RWPE2 (cell line): ENCODE data around the gene DOCK10.

Experiments
- ATAC-seq: fragments of 200-7000 bp; cut with Tn5 transposase; 3 replicates; pipeline ENCODE4 v1.9.1; 2021; ENCODE audit warnings: low read depth
- DNase-seq: peaks from one replicate; pipeline ENCODE4 v3.0.0-alpha.2; 2020; ENCODE audit warnings: low spot score
- H3K27ac ChIP-seq: fragments of 450-650 bp; 2 replicates; pipeline ENCODE4 v1.5.1; 2017; ENCODE audit warnings: mild to moderate bottlenecking; ENCODE audit not compliant: poor library complexity, severe bottlenecking
- H3K27me3 ChIP-seq: fragments of 250-450 bp; sonication (Bioruptor Pico); 2 replicates; pipeline ENCODE4 v1.5.1; 2021; ENCODE audit warnings: mild to moderate bottlenecking, moderate library complexity; ENCODE audit not compliant: insufficient read depth, poor library complexity, severe bottlenecking
- H3K36me3 ChIP-seq: fragments of 250-450 bp; sonication (Bioruptor Pico); 2 replicates; pipeline ENCODE4 v1.5.1; 2020; ENCODE audit warnings: low read depth, mild to moderate bottlenecking, moderate library complexity
- H3K4me1 ChIP-seq: fragments of 250-450 bp; sonication (Bioruptor Pico); 2 replicates; pipeline ENCODE4 v1.5.1; 2021; ENCODE audit warnings: mild to moderate bottlenecking, moderate library complexity; ENCODE audit not compliant: insufficient read depth, poor library complexity, severe bottlenecking
- H3K4me3 ChIP-seq: fragments of 250-450 bp; sonication (Bioruptor Pico); 2 replicates; pipeline ENCODE4 v1.5.1; 2021; ENCODE audit warnings: mild to moderate bottlenecking, moderate library complexity; ENCODE audit not compliant: severe bottlenecking
- H3K9me3 ChIP-seq: fragments of 250-450 bp; sonication (Bioruptor Pico); 2 replicates; pipeline ENCODE4 v1.5.1; 2021; ENCODE audit warnings: mild to moderate bottlenecking, moderate library complexity; ENCODE audit not compliant: severe bottlenecking
- CTCF ChIP-seq: fragments of 450-650 bp; IDR thresholded peaks from one replicate; pipeline ENCODE4 v1.5.1; 2017; ENCODE audit warnings: mild to moderate bottlenecking, moderate library complexity; ENCODE audit not compliant: poor library complexity, severe bottlenecking

Gene DOCK10

GRCh38 chr2:224925061-224925809 is 117.0 kb downstream of the DOCK10 start:
- TF ChIP-seq CTCF = no peak
- H3K36me3 ChIP-seq = no peaks in the 10 kb centered on the region
- H3K27me3 ChIP-seq = no peaks in the 10 kb centered on the region
- no peaks in the 10 kb centered on the region for H3K9me3 ChIP-seq
- ATAC-seq = no peak
- H3K27ac ChIP-seq = no peak overlapping the region
- no peak overlapping the region for H3K4me3 ChIP-seq
- no peaks in the 10 kb centered on the region for H3K4me1 ChIP-seq
- DNase-seq = no peak

GRCh38 chr2:224924631-224925030 is 117.6 kb downstream of the DOCK10 start:
- no peaks in the 10 kb centered on the region for H3K27me3 ChIP-seq
- H3K9me3 ChIP-seq = no peaks in the 10 kb centered on the region
- no peak for ATAC-seq
- H3K36me3 ChIP-seq = no peaks in the 10 kb centered on the region
- no peaks in the 10 kb centered on the region for H3K4me1 ChIP-seq
- no peak overlapping the region for H3K27ac ChIP-seq
- TF ChIP-seq CTCF = no peak
- no peak overlapping the region for H3K4me3 ChIP-seq
- no peak for DNase-seq

- H3K27ac ChIP-seq = no peak overlapping the region
- no peaks in the 10 kb centered on the region for H3K36me3 ChIP-seq
- H3K9me3 ChIP-seq = no peaks in the 10 kb centered on the region
- H3K4me1 ChIP-seq = no peaks in the 10 kb centered on the region
- TF ChIP-seq CTCF = no peak
- no peak overlapping the region for H3K4me3 ChIP-seq
- H3K27me3 ChIP-seq = no peaks in the 10 kb centered on the region
- DNase-seq (no peak), ATAC-seq (no peak)
These were observed 120.0 kb downstream of the DOCK10 start for GRCh38 chr2:224922142-224922727.

GRCh38 chr2:224919472-224920110 is 122.7 kb downstream of the DOCK10 start:
- H3K9me3 ChIP-seq = no peaks in the 10 kb centered on the region
- no peaks in the 10 kb centered on the region for H3K27me3 ChIP-seq
- H3K4me1 ChIP-seq = no peaks in the 10 kb centered on the region
- no peak for TF ChIP-seq CTCF
- no peak for ATAC-seq
- H3K4me3 ChIP-seq = no peak overlapping the region
- no peaks in the 10 kb centered on the region for H3K36me3 ChIP-seq
- H3K27ac ChIP-seq = no peak overlapping the region
- DNase-seq = no peak
